Psoas muscle (tissue), 8 donors: ENCODE measurements around the gene DMD. TPM values are rescaled to one million over a fixed set of nuclear protein-coding genes. Genes with fewer than 3 reads are reported as not detected.
"Not testable (repeated sequence)": the region's sequence is repeated elsewhere in the genome, so short reads cannot be mapped to it uniquely, and the experiment has no call there.

ENCODE experiments used
- ATAC-seq, 4 donors: fragments of 200-7000 bp; cut with Tn5 transposase; one replicate each; pipeline ENCODE4 v1.9.1; 2020; ENCODE audit warnings: moderate library complexity in 3 of 4, mild to moderate bottlenecking in 2 of 4
- DNase-seq, 2 donors: peaks; one replicate each; pipeline ENCODE4 v3.0.0-alpha.2; 2020
- H3K27ac ChIP-seq: fragments of 200-600 bp; one replicate; pipeline ENCODE4 v1.8.0; 2022
- H3K27me3 ChIP-seq, 3 donors: fragments of 200-600 bp in 1 of 3; one replicate each; pipeline versions ENCODE4 v1.6.1 to v1.8.0; 2013 to 2022; ENCODE audit warnings: low read length in 2 of 3, mild to moderate bottlenecking in 2 of 3, moderate library complexity in 1 of 3; ENCODE audit not compliant: insufficient read depth in 3 of 3
- H3K36me3 ChIP-seq, 2 donors: fragments of 200-600 bp in 1 of 2; one replicate each; pipeline versions ENCODE4 v1.6.1 to v1.8.0; 2013 to 2022; ENCODE audit warnings: low read depth in 1 of 2, mild to moderate bottlenecking in 1 of 2, moderate library complexity in 1 of 2; ENCODE audit not compliant: insufficient read depth in 1 of 2
- H3K4me1 ChIP-seq: fragments of 200-600 bp; one replicate; pipeline ENCODE4 v1.8.0; 2022
- H3K4me3 ChIP-seq: fragments of 200-600 bp; one replicate; pipeline ENCODE4 v1.8.0; 2022; ENCODE audit warnings: mild to moderate bottlenecking
- H3K9me3 ChIP-seq: fragments of 200-600 bp; one replicate; pipeline ENCODE4 v1.8.0; 2022
- WGBS, 3 donors: extraction: QIAGEN DNeasy Blood & Tissue Kit; methylation state at CpG; one replicate each; pipeline versions ENCODE4 v1.1.6 to v1.1.7; 2013; 5-methylcytosine and 5-hydroxymethylcytosine counted together
- intact Hi-C, 2 donors: fragments of 100-400 bp; cut with DNase I; formaldehyde crosslinking; loops; one replicate each; pipeline versions ENCODE4 v1.11.0 to v1.14.2; 2022
- polyA plus RNA-seq, 3 donors: library from polyadenylated mRNA; stranded (reverse); fragments of 200-250 nt; gene quantifications; one replicate each; pipeline ENCODE4 v1.2.3, GENCODE V29; 2013
- total RNA-seq, 4 donors: library from RNA; stranded (reverse); fragmentation: NEBNext Ultra II Directional in 2 of 4; extraction: Animal tissue kit (Norgen Biotek cat#: 25700) in 2 of 4; gene quantifications; one replicate each; pipeline versions ENCODE4 v1.2.1 to v1.2.4, GENCODE V29; 2021 to 2023
- TF ChIP-seq, protein P1 (sequence below): fragments of 200-600 bp; IDR thresholded peaks from one replicate; pipeline ENCODE4 v1.8.0; 2022; ENCODE audit warnings: antibody characterized with exemption
- donor health status: healthy with polysubstance abuse.
- donor health status: DM: no; HTN: no; CAD: no; lungs with moderate emphysema.
- donor health status: Bipolar disorder and iron deficiency.
- donor health status: healthy.
- donor health status: DM: yes; HTN: yes; CAD: no.
- donor health status: DM: no; HTN: no; CAD: no.
- donor health status: DM: no; HTN: no; CAD: no.
- donor health status: DM: yes; HTN: yes; CAD: no.

DMD gene
- total and polyA plus RNA-seq, 7 donors, result 6.8 to 170 (median 86.5) TPM

DNA sequence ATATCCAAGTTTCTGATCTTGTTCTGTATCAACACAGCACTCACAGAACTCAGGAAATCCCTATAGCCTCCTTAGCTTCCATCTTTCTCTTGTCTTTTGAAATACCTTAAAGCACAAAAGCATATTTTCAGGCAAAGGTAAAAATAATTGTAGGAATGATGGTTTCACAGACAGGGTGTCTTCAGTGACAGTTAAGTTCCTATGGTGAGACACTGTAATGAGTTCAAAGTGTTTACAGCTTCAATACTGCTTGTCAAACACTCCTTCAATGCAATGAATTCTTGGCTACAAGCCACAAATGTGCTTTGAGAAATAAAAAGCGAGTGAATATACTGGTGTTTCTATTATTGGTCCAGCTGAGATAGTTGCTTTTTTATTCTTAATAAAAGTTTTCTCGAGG lies 466.0 kb downstream of the DMD start:
- TF ChIP-seq, protein P1, sequence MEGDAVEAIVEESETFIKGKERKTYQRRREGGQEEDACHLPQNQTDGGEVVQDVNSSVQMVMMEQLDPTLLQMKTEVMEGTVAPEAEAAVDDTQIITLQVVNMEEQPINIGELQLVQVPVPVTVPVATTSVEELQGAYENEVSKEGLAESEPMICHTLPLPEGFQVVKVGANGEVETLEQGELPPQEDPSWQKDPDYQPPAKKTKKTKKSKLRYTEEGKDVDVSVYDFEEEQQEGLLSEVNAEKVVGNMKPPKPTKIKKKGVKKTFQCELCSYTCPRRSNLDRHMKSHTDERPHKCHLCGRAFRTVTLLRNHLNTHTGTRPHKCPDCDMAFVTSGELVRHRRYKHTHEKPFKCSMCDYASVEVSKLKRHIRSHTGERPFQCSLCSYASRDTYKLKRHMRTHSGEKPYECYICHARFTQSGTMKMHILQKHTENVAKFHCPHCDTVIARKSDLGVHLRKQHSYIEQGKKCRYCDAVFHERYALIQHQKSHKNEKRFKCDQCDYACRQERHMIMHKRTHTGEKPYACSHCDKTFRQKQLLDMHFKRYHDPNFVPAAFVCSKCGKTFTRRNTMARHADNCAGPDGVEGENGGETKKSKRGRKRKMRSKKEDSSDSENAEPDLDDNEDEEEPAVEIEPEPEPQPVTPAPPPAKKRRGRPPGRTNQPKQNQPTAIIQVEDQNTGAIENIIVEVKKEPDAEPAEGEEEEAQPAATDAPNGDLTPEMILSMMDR, result no peak
- Histone ChIP-seq H3K9me3 (no peaks in the 10 kb centered on the region), H3K4me1 (no peaks in the 10 kb centered on the region), H3K36me3 (no peaks in the 10 kb centered on the region), H3K27me3 (no peaks in the 10 kb centered on the region), H3K27ac (peak overlapping the region; percentile 5), H3K4me3 (no peak overlapping the region)
- intact Hi-C loops, result no loop called here
- DNase-seq (no peak), ATAC-seq (no peak)
- WGBS, 3 donors, result 21 to 25% (median 22%) methylated on average over 2 of the region's 2 CpGs

DNA sequence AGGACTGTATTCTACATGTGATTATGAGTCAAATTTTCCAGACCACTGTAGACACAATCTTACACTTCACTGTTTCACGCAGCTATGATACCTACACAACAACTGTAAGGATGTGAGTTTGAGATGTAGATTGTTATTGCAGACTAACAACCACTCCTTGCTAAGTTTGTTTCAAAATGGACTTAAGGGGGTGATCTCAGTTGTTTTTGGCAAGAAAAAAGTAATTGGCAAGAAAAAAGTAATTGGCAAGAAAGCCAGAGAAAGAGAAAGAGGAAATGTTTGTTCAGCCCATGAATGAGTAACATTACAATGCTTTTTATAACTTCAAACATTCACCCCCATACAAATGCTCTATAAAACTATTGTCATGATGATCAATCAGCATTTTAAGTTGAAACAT lies 466.4 kb downstream of the DMD start:
- Histone ChIP-seq H3K9me3 (no peaks in the 10 kb centered on the region), H3K4me1 (no peaks in the 10 kb centered on the region), H3K27ac (peak overlapping the region; percentile 5), H3K4me3 (no peak overlapping the region), H3K36me3 (no peaks in the 10 kb centered on the region), H3K27me3 (no peaks in the 10 kb centered on the region)
- TF ChIP-seq, protein P1, result no peak
- 71 to 84% (median 78%) methylated on average over 1 of the region's 1 CpG for WGBS, 3 donors
- DNase-seq, result no peak
- intact Hi-C loops, result loop anchor here in 1 of 2 donors (5.0 kb wide), 1 partner anchor 1192 kb away; no protein-coding TSS in a partner anchor
- no peak for ATAC-seq

DNA sequence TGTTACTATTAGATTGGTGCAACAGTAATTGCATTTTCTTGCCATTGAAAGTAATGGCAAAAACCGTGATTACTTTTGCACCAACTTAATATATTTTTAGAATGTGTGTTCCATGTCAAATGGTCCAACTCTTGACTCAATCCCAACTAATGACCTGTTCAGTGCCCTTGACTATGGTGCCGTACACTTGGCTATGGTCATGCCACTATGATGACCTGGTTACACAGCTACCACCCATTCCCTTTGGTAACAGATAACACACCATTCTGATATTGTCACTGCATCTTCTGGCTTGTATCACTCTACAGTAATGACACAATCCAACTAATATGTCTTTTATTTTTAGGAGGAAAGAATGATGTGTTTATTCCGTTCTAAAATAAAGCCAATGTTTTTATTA lies 469.4 kb downstream of the DMD start:
- no peak for DNase-seq
- H3K9me3 ChIP-seq, result no peaks in the 10 kb centered on the region
- 58 to 71% (median 71%) methylated on average over 3 of the region's 3 CpGs for WGBS, 3 donors
- no peaks in the 10 kb centered on the region for H3K27me3 ChIP-seq
- H3K27ac ChIP-seq, result no peak overlapping the region
- no peaks in the 10 kb centered on the region for H3K36me3 ChIP-seq
- H3K4me3 ChIP-seq, result no peak overlapping the region
- TF ChIP-seq, protein P1, result no peak
- H3K4me1 ChIP-seq, result no peaks in the 10 kb centered on the region
- ATAC-seq, result no peak
- intact Hi-C loops, result loop anchor here in 1 of 2 donors (5.0 kb wide), 1 partner anchor 1195 kb away; no protein-coding TSS in a partner anchor

DNA sequence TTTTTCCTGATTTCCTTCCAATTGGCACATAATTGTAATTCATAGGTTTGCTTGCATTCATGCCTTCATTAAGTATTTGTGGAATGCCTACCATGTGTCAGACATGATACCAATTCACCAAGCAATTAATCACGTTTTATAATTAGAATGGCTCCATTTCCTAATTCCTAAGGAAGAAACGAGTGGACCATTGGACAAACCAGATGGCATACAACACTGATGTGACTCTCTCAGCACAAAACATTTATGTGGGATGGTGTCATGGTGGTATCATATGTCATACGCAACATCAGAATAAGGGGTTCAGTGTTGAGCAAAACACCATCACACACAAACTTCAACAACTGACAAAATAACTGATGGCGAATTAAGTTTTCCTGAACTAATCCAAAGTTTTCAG lies 502.8 kb downstream of the DMD start:
- intact Hi-C loops, result no loop called here

DNA sequence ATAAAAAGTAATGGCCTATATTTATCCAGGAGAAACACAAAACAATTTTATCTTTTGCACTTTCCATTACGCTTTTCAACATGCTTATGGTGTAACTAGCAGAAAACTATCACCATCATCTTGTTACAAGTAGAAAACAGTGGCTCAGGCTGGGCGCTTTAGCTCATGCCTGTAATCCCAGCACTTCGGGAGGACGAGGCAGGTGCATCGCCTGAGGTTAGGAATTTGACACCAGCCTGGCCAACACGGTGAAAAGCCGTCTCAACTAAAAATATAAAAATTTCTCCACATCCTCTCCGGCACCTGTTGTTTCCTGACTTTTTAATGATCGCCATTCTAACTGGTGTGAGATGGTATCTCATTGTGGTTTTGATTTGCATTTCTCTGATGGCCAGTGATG lies 506.0 kb downstream of the DMD start:
- WGBS, 3 donors, result 47 to 63% (median 51%) methylated on average over 9 of the region's 9 CpGs
- H3K36me3 ChIP-seq, H3K4me3 ChIP-seq, H3K27me3 ChIP-seq, intact Hi-C loops, H3K9me3 ChIP-seq, DNase-seq, H3K27ac ChIP-seq, H3K4me1 ChIP-seq: not testable (repeated sequence)
- peak in 3 of 4 donors; percentile 52 to 55 (median 54) for ATAC-seq

More for the DNA sequence above, 502.8 kb downstream of the DMD start:
- 54 to 72% (median 59%) methylated on average over 4 of the region's 4 CpGs for WGBS, 3 donors
- ATAC-seq (peak; percentile 46 to 66 (median 60)), DNase-seq (no peak)
- no peaks in the 10 kb centered on the region for H3K36me3 ChIP-seq
- no peaks in the 10 kb centered on the region for H3K4me1 ChIP-seq
- H3K27me3 ChIP-seq, result no peaks in the 10 kb centered on the region
- H3K9me3 ChIP-seq, result no peaks in the 10 kb centered on the region
- peak overlapping the region; percentile 19 for H3K27ac ChIP-seq
- TF ChIP-seq, protein P1, result no peak
- no peak overlapping the region for H3K4me3 ChIP-seq
